ENCODE measurements around the gene POTEM.
"Not testable (repeated sequence)": the region's sequence is repeated elsewhere in the genome, so short reads cannot be mapped to it uniquely, and the experiment has no call there.

The POTEM gene

DNA sequence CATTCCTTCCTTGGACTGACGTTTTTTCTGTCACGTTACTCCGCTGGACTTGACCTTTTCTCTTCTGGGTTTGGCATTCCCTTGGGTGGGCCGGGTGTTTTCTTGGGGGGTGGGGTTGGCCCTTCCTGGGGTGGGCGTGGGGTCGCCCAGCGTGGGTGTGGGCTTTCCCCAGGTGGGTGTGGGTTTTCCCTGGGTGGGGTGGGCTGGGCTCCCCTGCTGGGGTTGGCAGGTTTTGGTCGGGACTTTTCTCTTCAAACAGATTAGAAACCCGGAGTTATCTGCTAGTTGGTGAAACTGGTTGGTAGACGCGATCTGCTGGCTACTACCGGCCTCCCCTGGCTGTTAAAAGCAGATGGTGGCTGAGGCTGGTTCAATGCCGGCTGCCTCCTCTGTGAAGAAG lies at the start of gene POTEM:
TSS of gene POTEM (plus strand) at position 301 of the 400 bp plus-strand sequence. CDS start at position 353, 52 bp downstream.
- not testable (repeated sequence) for DNase-seq (ENCODE audit: low spot score)

DNA sequence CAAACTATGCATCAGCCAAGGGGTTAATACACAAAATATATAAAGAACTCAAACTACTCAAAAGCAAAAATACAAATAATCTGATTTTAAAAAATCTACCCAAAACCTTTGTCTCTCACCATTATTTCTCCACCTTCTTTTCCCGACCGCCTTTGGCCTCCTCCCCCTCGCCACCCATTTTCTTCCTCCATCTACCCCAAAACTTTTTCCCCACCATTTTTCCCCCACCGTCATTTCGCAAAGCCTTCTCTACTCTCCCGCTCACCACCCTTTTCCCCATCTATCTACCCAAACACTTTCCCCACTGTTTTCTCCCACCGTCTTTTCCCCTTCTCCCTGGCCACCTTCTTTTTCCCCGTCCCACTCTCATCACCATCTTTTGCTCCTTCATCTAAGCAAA lies 48.9 kb upstream of the POTEM start:
- not testable (repeated sequence) for DNase-seq (ENCODE audit: low spot score)

- not testable (repeated sequence) for DNase-seq (ENCODE audit: low spot score)
Observed at GRCh38 chr14:18920052-18920451, 47.2 kb upstream of the POTEM start.

GRCh38 chr14:18921055-18921701 lies 46.1 kb upstream of the POTEM start:
- DNase-seq (ENCODE audit: low spot score) = not testable (repeated sequence)

- DNase-seq (ENCODE audit: low spot score) = not testable (repeated sequence)
Observed at GRCh38 chr14:18936848-18937247, 30.4 kb upstream of the POTEM start.

GRCh38 chr14:18938733-18939132 lies 28.5 kb upstream of the POTEM start:
- not testable (repeated sequence) for DNase-seq (ENCODE audit: low spot score)

DNA sequence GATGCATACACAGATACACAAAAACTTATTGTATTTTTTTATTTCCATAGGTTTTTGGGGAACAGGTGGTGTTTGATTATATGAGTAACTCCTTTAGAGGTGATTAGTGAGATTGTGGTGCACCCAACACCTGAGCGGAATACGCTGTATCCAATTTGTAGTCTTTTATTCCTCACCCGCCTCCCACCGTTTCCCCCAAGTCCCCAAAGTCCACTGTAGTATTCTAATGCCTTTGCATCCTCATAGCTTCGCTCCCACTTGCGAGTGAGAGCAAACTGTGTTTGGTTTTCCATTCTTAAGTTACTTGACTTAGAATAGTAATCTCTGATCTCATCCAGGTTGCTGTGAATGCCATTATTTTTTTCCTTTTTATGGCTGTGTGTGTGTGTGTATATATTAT lies 17.3 kb upstream of the POTEM start:
- not testable (repeated sequence) for DNase-seq (ENCODE audit: low spot score)

DNA sequence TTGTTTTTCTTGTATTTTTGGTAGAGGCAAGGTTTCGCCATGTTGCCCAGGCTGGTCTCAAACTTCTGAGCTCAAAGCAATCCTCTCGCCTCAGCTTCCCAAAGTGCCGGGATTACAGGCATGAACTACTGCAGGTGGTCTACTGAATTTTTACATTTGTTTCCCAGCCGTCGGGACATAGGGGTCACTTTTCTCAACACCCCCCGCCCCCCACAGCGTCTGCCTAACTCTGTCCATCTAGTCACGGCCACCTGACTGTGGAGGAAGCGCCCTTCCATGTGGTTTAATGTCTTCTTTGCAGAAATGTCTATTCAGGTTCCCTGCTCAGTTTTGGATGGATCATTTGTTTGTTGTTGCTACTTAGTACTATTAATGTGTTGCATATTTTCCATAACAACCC lies 14.1 kb upstream of the POTEM start:
- not testable (repeated sequence) for DNase-seq (ENCODE audit: low spot score)

DNA sequence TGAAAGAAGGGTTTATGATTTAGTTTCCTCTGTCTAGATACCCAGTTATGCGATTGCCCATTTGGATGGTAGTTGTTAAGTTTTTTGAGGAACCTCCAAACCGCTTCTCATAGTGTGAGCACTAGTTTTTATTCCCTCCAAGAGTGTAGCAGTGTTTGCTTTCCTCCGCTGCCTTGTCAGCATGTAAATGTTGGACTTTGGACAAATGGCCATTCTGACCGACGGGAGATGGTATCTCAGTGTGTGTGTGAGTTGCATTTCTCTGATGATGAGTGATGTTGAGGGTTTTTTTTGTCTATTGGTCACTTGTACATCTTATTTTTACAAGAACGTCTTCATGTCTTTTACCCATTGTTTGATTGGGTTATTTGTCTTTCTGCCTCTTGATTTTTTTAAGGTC lies 11.4 kb upstream of the POTEM start:
- DNase-seq (ENCODE audit: low spot score) = not testable (repeated sequence)

DNA sequence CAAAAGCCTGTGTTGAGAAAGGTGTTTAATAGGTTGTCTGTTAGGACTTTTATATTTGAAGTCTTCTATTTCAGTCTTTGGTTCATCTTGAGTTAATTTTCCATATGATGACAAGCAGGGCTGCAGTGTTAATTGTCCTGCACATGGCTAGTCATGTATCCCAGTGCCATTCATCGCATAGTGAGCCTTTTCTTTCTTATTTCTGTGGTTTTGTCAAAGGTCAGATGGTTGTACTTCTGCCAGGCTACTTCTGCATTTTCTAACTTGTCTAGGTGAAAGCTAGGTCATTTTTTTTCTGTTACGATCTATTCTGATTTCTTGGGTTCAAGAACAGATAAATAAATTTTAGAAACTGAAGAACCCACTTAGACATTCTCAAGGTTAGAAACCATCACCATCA lies 5.7 kb upstream of the POTEM start:
- DNase-seq (ENCODE audit: low spot score) = not testable (repeated sequence)

DNA sequence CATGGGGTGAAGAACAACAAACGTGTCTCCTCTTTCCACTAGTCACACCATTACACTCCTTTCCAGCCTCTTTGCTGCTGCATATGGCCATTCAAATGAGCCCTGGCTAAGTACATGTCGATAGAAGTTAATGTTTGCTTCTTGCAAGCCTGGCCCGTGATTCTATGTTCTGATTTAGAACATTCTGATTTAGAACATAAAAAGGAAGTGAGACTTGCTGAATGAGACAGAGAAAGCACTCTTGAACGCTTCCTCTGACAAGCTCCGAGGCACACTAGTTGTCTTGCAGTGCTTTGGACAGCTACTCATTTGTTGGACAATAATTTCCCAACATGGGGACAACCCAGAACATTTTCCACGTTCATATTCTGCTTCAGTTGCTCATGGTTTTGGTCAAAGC lies 5.1 kb upstream of the POTEM start:
- DNase-seq (ENCODE audit: low spot score) = not testable (repeated sequence)

DNA sequence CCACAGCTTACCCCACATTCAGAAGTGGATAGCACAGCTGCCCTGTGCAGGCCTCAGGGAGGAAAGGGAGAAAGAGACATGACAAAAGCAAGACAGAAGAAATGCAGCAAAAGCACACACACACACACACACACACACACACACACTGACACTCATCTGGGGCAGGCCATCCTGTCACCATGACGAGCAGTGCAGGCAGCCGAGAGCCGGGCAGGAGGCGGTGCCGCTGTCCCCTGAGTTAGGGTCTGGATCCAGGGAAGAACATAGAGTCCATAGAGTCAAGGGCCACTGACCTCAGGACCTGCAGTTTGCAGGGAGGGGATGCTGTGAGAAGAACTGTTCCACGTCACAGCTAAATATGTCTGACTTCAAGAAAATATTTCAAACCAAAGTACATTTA lies 4.0 kb upstream of the POTEM start:
- not testable (repeated sequence) for DNase-seq (ENCODE audit: low spot score)

DNA sequence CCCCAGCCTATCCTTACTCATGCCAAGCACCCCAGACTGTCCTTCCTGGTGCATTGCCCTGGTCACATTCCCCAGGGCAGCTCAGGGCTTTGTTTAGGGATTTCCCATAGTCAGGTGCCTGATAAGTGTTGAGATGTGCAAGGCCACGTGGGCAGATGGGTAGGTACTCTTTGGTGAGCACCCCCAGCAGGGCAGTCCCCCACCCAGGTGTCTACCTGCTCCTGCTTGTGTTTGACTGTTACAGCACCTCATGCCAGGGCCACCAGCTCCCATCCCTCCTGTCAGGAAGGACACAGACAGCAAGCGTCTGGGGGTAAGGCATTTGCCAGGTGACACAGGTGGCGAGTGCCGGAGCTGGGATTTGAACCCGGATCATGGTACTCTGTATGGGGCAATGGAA lies 2.4 kb upstream of the POTEM start:
- not testable (repeated sequence) for DNase-seq (ENCODE audit: low spot score)

DNA sequence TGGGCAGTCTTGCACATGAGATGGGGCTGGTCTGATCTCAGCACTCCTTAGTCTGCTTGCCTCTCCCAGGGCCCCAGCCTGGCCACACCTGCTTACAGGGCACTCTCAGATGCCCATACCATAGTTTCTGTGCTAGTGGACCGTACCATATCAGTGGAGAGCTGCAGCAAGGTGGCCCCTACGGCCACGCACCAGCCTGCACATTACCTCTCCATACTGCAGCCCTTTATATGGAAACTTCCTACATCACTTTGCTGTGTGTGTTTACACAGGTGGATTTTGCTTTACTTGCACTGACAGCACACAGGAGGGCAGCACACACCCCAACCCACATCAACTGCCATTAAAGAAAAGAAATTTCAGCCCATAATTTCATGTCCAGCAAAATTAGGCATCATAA lies 35.3 kb downstream of the POTEM start:
- not testable (repeated sequence) for DNase-seq (ENCODE audit: low spot score)

DNA sequence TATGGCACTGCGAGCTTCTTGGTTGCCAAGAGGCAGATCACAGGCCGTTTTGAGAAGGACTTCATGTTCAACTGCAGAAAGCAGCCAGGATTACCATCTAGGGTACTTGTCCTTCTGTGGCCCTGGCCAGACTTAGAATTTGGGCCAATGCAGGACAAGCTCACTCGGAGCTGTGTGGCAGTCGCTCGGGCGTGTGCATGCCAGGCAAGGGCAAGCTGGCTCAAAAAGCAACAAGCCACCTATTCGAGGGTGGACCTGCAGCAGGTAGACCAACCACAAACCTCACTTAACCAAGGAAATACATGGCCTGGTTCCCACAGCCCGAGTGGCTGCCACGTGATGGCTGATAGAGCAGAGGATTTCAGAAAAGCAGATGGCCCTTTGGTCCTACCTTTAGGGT lies 39.3 kb downstream of the POTEM start:
- not testable (repeated sequence) for DNase-seq (ENCODE audit: low spot score)

DNA sequence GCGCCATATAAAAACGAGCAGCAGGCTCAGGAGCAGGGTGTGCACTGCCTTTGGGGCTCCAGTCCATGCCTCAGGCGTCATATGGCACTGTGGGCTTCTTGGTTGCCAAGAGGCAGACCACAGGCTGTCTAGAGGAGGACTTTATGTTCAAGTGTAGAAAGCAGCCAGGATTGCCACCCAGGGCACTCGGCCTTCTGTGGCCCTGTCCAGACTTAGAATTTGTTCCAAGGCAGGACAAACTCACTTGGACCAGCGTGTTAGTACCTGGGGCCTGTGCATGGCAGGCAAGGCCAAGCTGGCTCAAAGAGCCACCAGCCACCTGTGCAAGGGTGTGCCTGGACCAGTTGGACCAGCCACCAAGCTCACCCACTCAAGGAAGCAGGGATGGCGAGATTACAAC lies 40.4 kb downstream of the POTEM start:
- not testable (repeated sequence) for DNase-seq (ENCODE audit: low spot score)

DNA sequence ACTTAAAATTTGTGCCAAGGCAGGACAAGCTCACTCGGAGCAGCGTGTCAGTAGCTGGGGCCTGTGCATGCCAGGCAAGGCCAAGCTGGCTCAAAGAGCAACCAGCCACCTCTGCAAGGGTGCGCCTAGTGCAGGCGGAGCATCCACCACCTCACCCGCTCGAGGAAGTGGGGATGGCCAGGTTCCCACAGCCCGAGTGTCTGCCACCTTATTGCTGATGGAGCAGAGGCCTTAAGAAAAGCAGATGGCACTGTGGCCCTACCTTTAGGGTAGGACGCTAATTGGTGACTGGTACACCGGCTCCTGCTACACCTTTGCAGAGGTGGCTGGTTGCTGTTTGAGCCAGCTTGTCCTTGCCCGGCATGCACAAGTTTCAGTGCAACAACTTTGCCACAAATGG lies 43.8 kb downstream of the POTEM start:
- DNase-seq (ENCODE audit: low spot score) = not testable (repeated sequence)

DNA sequence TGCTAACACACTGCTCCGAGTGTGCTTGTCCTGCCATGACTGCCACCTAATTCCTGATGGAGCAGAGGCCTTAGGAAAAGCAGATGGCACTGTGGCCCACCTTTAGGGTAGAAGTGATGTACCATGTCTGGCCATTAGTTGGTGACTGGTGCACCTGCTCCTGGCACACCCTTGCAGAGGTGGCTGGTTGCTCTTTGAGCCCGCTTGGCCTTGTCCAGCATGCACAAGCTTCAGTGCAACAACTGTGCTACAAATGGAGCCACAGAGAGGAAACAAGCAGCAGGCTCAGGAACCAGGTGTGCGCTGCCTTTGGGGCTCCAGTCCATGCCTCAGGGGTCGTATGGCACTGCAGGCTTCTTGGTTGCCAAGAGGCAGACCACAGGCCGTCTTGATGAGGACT lies 44.5 kb downstream of the POTEM start:
- DNase-seq (ENCODE audit: low spot score) = not testable (repeated sequence)

DNA sequence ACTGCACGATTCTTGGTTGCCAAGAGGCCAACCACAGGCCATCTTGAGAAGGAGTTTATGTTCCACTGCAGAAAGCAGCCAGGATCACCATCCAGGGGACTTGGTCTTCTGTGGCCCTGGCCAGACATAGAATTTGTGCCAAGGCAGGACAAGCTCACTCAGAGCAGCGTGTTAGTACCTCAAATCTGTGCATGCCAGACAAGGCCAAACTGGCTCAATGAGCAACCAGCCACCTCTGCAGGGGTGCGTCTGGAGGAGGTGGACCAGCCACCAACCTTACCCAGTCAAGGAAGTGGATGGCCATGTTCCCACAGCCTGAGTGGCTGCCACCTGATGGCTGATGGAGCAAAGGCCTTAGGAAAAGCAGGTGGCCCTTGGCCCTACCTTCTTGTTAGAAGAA lies 48.0 kb downstream of the POTEM start:
- not testable (repeated sequence) for DNase-seq (ENCODE audit: low spot score)

- DNase-seq (ENCODE audit: low spot score) = not testable (repeated sequence)
Observed at GRCh38 chr14:19025080-19025589, 57.9 kb downstream of the POTEM start.

DNA sequence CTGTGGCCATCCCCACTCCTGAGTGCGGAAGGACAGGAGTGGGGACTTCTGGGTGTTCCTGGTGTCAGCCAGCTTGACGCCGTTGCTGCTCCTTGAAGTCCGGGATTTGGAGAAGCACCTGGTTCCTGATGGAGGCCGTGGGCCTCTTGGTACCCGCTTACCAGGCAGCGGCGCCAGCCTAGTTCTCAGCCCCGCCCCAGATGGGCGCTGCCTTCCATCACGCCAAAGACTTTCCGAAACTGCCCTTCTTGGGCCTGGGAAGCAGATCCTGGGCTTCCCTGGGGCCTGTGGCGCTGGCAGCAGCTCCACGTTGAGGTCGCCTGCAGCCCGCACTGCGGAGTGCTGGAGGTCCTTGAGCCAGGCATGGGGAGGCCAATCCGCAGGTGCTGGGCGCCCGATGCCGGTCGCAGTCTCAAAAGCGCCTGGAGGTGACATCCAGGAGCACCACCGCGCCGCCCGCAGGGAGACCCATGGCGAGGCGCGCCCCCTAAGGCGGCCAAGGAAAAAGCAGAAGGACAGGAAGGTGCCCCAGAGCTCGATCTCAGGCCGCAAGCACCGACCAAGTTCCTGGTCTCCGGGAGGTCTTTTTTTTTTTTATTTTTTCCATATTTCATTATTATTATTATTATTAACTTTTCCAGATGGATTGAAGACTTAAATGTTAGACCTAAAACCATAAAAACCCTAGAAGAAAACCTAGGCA lies 59.6 kb downstream of the POTEM start:
- DNase-seq (ENCODE audit: low spot score) = not testable (repeated sequence)

GRCh38 chr14:19027895-19028294 lies 60.7 kb downstream of the POTEM start:
- not testable (repeated sequence) for DNase-seq (ENCODE audit: low spot score)

- DNase-seq (ENCODE audit: low spot score) = not testable (repeated sequence)
Observed at GRCh38 chr14:19036811-19037382, 69.7 kb downstream of the POTEM start.

Measured in GM03348 (cell line).